Mammary epithelial cell (primary cell): Measurements from ENCODE around the gene ELOVL5.

Source experiments
- EZH2 ChIP-seq: IDR thresholded peaks from 2 replicates; pipeline ENCODE4 v1.6.1; 2012; ENCODE audit warnings: low read length, inconsistent platforms, borderline replicate concordance
- TF ChIP-seq, protein P1 (sequence below), 2 donors: IDR thresholded peaks in 1 of 2; conservative IDR thresholded peaks in 1 of 2; 2 replicates each; pipeline ENCODE4 v1.5.1; 2011 to 2012; ENCODE audit warnings: inconsistent platforms in 2 of 2, low read length in 2 of 2, mild to moderate bottlenecking in 2 of 2, control low read depth in 1 of 2, low read depth in 1 of 2; ENCODE audit not compliant: insufficient read depth in 1 of 2; ENCODE audit errors: extremely low read depth in 1 of 2

- TF ChIP-seq, protein P1, sequence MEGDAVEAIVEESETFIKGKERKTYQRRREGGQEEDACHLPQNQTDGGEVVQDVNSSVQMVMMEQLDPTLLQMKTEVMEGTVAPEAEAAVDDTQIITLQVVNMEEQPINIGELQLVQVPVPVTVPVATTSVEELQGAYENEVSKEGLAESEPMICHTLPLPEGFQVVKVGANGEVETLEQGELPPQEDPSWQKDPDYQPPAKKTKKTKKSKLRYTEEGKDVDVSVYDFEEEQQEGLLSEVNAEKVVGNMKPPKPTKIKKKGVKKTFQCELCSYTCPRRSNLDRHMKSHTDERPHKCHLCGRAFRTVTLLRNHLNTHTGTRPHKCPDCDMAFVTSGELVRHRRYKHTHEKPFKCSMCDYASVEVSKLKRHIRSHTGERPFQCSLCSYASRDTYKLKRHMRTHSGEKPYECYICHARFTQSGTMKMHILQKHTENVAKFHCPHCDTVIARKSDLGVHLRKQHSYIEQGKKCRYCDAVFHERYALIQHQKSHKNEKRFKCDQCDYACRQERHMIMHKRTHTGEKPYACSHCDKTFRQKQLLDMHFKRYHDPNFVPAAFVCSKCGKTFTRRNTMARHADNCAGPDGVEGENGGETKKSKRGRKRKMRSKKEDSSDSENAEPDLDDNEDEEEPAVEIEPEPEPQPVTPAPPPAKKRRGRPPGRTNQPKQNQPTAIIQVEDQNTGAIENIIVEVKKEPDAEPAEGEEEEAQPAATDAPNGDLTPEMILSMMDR (conservative IDR thresholded peaks at IDR 0.05 in 1 of 2, IDR thresholded peaks at IDR 0.05 in 1 of 2; ENCODE audit: extremely low read depth in 1 of 2, insufficient read depth in 1 of 2, low read depth in 1 of 2, low read length in 2 of 2): no peak
- TF ChIP-seq EZH2: no peak
Measured at GRCh38 chr6:53339424-53339823, 9.3 kb downstream of the ELOVL5 start.
